ENCODE data around the gene CLRN3. TPM values are rescaled to one million over a fixed set of nuclear protein-coding genes. Genes with fewer than 3 reads are reported as not detected.

CLRN3 gene
- total RNA-seq, 4 donors from 2014 or later = 35.2 to 167 (median 77.1) TPM

- Histone ChIP-seq H3K27ac (no peak overlapping the region), H3K36me3 (no peaks in the 10 kb centered on the region), H3K4me3 (no peak overlapping the region), H3K4me1 (peaks cover 0 to 7% (median 2%) of the 10 kb centered on the region in 4 donors), H3K27me3 (peaks cover 5% of the 10 kb centered on the region), H3K9me3 (no peaks in the 10 kb centered on the region)
- no peak for DNase-seq
- in situ Hi-C loops (cut with MboI; ENCODE audit: low pct_ligation_motif_present in 1 of 4, low pct_unique_long_range_greater_than_20kb in 1 of 4, low sequenced_read_pairs in 3 of 4) = loop anchor here in 2 of 4 donors (10.0 kb wide), 1 partner anchor 137 kb away; no protein-coding TSS in a partner anchor
- WGBS, 2 donors (ENCODE audit: low coverage in 1 of 2) = 90% methylated on average over 14 of the region's 14 CpGs; no CpG with 5 or more reads in 1 of the 2 donors
- intact Hi-C loops (cut with DNase I; ENCODE audit: low total_unique reads) = loop anchor here (2.0 kb wide), 1 partner anchor 975 kb away; no protein-coding TSS in a partner anchor
- TF ChIP-seq POLR2A (IDR thresholded peaks at IDR 0.05) (no peak), CTCF (IDR thresholded peaks at IDR 0.05) (no peak), EP300 (IDR thresholded peaks at IDR 0.05; ENCODE audit: low read depth) (no peak), POLR2AphosphoS5 (IDR thresholded peaks at IDR 0.05) (no peak)
These were observed 41.0 kb downstream of the CLRN3 start for GRCh38 chr10:127851661-127852194.

GRCh38 chr10:127850944-127851343 lies 41.8 kb downstream of the CLRN3 start:
- intact Hi-C loops (cut with DNase I; ENCODE audit: low total_unique reads) (loop anchor here (2.0 kb wide), 1 partner anchor 974 kb away; no protein-coding TSS in a partner anchor), in situ Hi-C loops (cut with MboI; ENCODE audit: low pct_ligation_motif_present in 1 of 4, low pct_unique_long_range_greater_than_20kb in 1 of 4, low sequenced_read_pairs in 3 of 4) (loop anchor here in 2 of 4 donors (10.0 kb wide), 1 partner anchor 136 kb away; no protein-coding TSS in a partner anchor)
- TF ChIP-seq EP300 (IDR thresholded peaks at IDR 0.05; ENCODE audit: low read depth) = no peak
- no peak for TF ChIP-seq CTCF (IDR thresholded peaks at IDR 0.05)
- TF ChIP-seq POLR2AphosphoS5 (IDR thresholded peaks at IDR 0.05) = no peak

GRCh38 chr10:127849921-127850320 lies 42.8 kb downstream of the CLRN3 start:
- peaks cover 9% of the 10 kb centered on the region for H3K27me3 ChIP-seq
- 59 to 64% methylated on average over 6 to 8 of the region's 8 CpGs for WGBS, 2 donors (ENCODE audit: low coverage in 1 of 2)
- no peak for TF ChIP-seq POLR2A (IDR thresholded peaks at IDR 0.05)
- in situ Hi-C loops (cut with MboI; ENCODE audit: low pct_ligation_motif_present in 1 of 4, low pct_unique_long_range_greater_than_20kb in 1 of 4, low sequenced_read_pairs in 3 of 4) = loop anchor here in 2 of 4 donors (10.0 kb wide), 1 partner anchor 135 kb away; no protein-coding TSS in a partner anchor
- H3K9me3 ChIP-seq = no peaks in the 10 kb centered on the region
- intact Hi-C loops (cut with DNase I; ENCODE audit: low total_unique reads) = loop anchor here (2.0 kb wide), 1 partner anchor 973 kb away; no protein-coding TSS in a partner anchor
- H3K4me1 ChIP-seq = peaks cover 0 to 7% (median 2%) of the 10 kb centered on the region in 4 donors
- no peak for DNase-seq
- no peaks in the 10 kb centered on the region for H3K36me3 ChIP-seq
- H3K27ac ChIP-seq = no peak overlapping the region
- H3K4me3 ChIP-seq = no peak overlapping the region

More at GRCh38 chr10:127850944-127851343, 41.8 kb downstream of the CLRN3 start:
- peaks cover 9% of the 10 kb centered on the region for H3K27me3 ChIP-seq
- DNase-seq = no peak
- H3K27ac ChIP-seq = no peak overlapping the region
- WGBS, 2 donors (ENCODE audit: low coverage in 1 of 2) = 43 to 68% methylated on average over 3 to 10 of the region's 10 CpGs
- H3K36me3 ChIP-seq = no peaks in the 10 kb centered on the region
- H3K4me1 ChIP-seq = peaks cover 0 to 7% (median 2%) of the 10 kb centered on the region in 4 donors
- H3K4me3 ChIP-seq = no peak overlapping the region
- no peaks in the 10 kb centered on the region for H3K9me3 ChIP-seq

GRCh38 chr10:127849224-127849623 lies 43.5 kb downstream of the CLRN3 start:
- DNase-seq = no peak
- in situ Hi-C loops (cut with MboI; ENCODE audit: low pct_ligation_motif_present in 1 of 4, low pct_unique_long_range_greater_than_20kb in 1 of 4, low sequenced_read_pairs in 3 of 4) = no loop called here
- intact Hi-C loops (cut with DNase I; ENCODE audit: low total_unique reads) = no loop called here

More at GRCh38 chr10:127849224-127849623, 43.5 kb downstream of the CLRN3 start:
- TF ChIP-seq POLR2A (IDR thresholded peaks at IDR 0.05) (no peak), POLR2AphosphoS5 (IDR thresholded peaks at IDR 0.05) (no peak), EP300 (IDR thresholded peaks at IDR 0.05; ENCODE audit: low read depth) (no peak), CTCF (IDR thresholded peaks at IDR 0.05) (no peak)
- Histone ChIP-seq H3K9me3 (no peaks in the 10 kb centered on the region), H3K36me3 (no peaks in the 10 kb centered on the region), H3K4me1 (peaks cover 0 to 6% (median under 1%) of the 10 kb centered on the region in 4 donors), H3K4me3 (no peak overlapping the region), H3K27me3 (peaks cover 9% of the 10 kb centered on the region), H3K27ac (no peak overlapping the region)
- 53 to 91% methylated on average over 4 to 8 of the region's 8 CpGs for WGBS, 2 donors (ENCODE audit: low coverage in 1 of 2)
